Esophagus squamous epithelium (tissue), 5 donors: ENCODE results near the gene ARHGEF28. TPM values are rescaled to one million over a fixed set of nuclear protein-coding genes. Genes with fewer than 3 reads are reported as not detected.

Experiments
- DNase-seq: peaks from one replicate; lab custom pipeline; 2025; lab: John Stamatoyannopoulos, UW
- H3K27ac ChIP-seq, 4 donors: fragments of 200-600 bp; sonication (generic); one replicate each; pipeline ENCODE4 v1.5.1; 2016 to 2019; ENCODE audit warnings: mild to moderate bottlenecking in 1 of 4
- H3K27me3 ChIP-seq, 4 donors: fragments of 200-600 bp; sonication (generic); 1 replicate in 3 of 4; 2 replicates in 1 of 4; pipeline versions ENCODE4 v1.5.1 to v1.6.0; 2017 to 2021; ENCODE audit warnings: antibody characterized with exemption in 1 of 4
- H3K36me3 ChIP-seq, 3 donors: fragments of 200-600 bp; sonication (generic); one replicate each; pipeline ENCODE4 v1.5.1; 2016 to 2019
- H3K4me1 ChIP-seq, 3 donors: fragments of 200-600 bp; sonication (generic); one replicate each; pipeline ENCODE4 v1.5.1; 2017 to 2019
- H3K4me3 ChIP-seq, 4 donors: fragments of 200-600 bp; sonication (generic); 1 replicate in 3 of 4; 2 replicates in 1 of 4; pipeline ENCODE4 v1.5.1; 2016 to 2019; ENCODE audit warnings: mild to moderate bottlenecking in 2 of 4, moderate library complexity in 1 of 4
- H3K9me3 ChIP-seq, 3 donors: fragments of 200-600 bp; sonication (generic); one replicate each; pipeline ENCODE4 v1.5.1; 2016 to 2019
- POLR2A ChIP-seq, 4 donors: fragments of 450-650 bp; IDR thresholded peaks; one replicate each; pipeline ENCODE4 v1.6.1; 2017; ENCODE audit warnings: antibody characterized with exemption in 4 of 4, mild to moderate bottlenecking in 4 of 4, moderate library complexity in 3 of 4
- WGBS, 2 donors: methylation state at CpG; one replicate each; pipeline ENCODE4 v1.1.5; 2018; 5-methylcytosine and 5-hydroxymethylcytosine counted together
- intact Hi-C: fragments of 100-400 bp; cut with DNase I; formaldehyde crosslinking; loops from one replicate; pipeline ENCODE4 v1.15.0; 2022
- total RNA-seq, 4 donors: library from RNA; depleted of rRNA; stranded (reverse); fragments of >200 nt; gene quantifications; one replicate each; pipeline ENCODE4 v1.1.0, GENCODE V29; 2016
- TF ChIP-seq, protein P1 (sequence below), 6 experiments: fragments of 450-650 bp in 4 of 6; fragments of 200-600 bp in 2 of 6; sonication (generic) in 2 of 6; IDR thresholded peaks; one replicate each; pipeline ENCODE4 v1.5.1; 2016 to 2019; ENCODE audit warnings: antibody characterized with exemption in 6 of 6, mild to moderate bottlenecking in 4 of 6, moderate library complexity in 4 of 6
- donor health status: DM: yes; HTN: yes; CAD: no.

Gene ARHGEF28
- total RNA-seq, 4 donors from 2014 or later = 9.2 to 34.3 (median 12.7) TPM

DNA sequence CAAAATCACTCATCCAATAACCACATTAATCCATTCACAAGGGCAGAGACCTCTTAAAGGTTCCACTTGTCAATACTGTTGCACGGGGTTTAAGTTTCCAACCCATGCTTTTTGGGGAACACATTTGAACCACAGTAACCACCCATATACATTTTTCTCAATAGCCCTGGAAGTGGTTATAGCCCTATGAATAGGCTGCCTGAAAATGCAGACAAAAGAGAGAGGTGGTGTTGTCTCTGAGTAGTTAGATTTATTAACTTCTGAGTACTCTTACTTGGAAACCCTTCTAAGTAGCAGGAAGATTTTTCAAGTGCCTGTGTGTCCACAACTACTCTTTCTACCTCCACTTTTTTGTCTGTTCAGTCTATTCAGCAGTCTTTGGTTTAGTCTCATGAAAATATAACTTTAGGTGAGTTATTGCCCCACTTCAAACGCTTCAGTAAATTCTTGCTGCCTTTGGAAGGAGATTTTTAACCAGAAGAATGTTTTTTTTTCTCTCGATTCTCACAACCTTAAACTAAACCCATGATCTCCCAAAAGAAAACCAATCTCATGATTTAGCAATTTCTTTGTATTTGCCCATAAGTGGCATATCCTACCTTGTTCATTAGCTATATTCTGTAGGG is 42.6 kb downstream of the ARHGEF28 start:
- no peaks in the 10 kb centered on the region for H3K27me3 ChIP-seq
- no peak for DNase-seq
- no peak overlapping the region for H3K27ac ChIP-seq
- TF ChIP-seq, protein P1, sequence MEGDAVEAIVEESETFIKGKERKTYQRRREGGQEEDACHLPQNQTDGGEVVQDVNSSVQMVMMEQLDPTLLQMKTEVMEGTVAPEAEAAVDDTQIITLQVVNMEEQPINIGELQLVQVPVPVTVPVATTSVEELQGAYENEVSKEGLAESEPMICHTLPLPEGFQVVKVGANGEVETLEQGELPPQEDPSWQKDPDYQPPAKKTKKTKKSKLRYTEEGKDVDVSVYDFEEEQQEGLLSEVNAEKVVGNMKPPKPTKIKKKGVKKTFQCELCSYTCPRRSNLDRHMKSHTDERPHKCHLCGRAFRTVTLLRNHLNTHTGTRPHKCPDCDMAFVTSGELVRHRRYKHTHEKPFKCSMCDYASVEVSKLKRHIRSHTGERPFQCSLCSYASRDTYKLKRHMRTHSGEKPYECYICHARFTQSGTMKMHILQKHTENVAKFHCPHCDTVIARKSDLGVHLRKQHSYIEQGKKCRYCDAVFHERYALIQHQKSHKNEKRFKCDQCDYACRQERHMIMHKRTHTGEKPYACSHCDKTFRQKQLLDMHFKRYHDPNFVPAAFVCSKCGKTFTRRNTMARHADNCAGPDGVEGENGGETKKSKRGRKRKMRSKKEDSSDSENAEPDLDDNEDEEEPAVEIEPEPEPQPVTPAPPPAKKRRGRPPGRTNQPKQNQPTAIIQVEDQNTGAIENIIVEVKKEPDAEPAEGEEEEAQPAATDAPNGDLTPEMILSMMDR (IDR thresholded peaks at IDR 0.05) = no peak
- no peak for TF ChIP-seq POLR2A (IDR thresholded peaks at IDR 0.05)
- H3K36me3 ChIP-seq = no peaks in the 10 kb centered on the region
- H3K9me3 ChIP-seq = no peaks in the 10 kb centered on the region
- 80 to 91% methylated on average over 3 of the region's 3 CpGs for WGBS, 2 donors
- intact Hi-C loops = no loop called here
- no peak overlapping the region for H3K4me3 ChIP-seq
- H3K4me1 ChIP-seq = peaks cover 0 to 51% (median 11%) of the 10 kb centered on the region in 3 donors

DNA sequence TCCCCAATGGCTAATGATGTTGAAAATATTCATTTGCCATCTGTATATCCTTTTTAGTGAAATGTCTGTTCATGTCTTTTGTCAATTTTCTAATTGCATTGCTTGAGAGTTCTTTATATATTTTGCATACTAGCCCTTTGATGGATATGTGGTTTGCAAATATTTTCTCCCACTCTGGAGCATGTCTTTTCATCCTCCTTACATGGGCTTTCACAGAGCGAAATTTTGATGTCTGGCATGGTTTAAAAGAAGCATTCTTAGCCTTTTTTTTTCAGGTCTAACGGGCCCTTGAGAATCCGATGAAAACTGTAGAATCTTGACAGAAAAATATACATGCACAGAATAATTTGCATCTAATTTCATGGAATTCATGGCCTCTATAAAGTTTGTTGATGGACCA is 44.7 kb downstream of the ARHGEF28 start:
- TF ChIP-seq, protein P1 (IDR thresholded peaks at IDR 0.05) = no peak
- TF ChIP-seq POLR2A (IDR thresholded peaks at IDR 0.05) = no peak
- peaks cover 0 to 50% (median 26%) of the 10 kb centered on the region in 3 donors for H3K4me1 ChIP-seq

DNA sequence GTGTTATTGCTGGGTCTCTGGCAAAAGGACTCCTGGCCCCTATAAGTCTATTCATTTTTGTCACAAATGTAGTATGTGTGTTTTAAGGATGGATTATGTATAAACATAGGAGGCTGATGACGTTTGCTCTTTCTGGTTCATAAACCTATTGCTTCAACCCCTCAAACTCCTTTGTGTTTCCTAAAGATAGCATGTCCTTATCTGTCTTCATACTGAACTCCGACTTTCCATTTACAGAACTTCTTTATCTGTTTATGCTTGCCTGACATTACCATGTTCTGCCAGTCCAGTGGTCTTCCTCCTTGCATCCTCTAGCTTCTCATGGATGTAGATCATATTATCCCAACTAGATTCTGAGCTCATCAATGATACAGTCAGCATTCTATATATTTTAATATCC is 46.1 kb downstream of the ARHGEF28 start:
- no peaks in the 10 kb centered on the region for H3K9me3 ChIP-seq
- no peak for DNase-seq
- 83 to 90% methylated on average over 2 of the region's 2 CpGs for WGBS, 2 donors
- H3K27ac ChIP-seq = no peak overlapping the region
- H3K4me3 ChIP-seq = no peak overlapping the region
- TF ChIP-seq, protein P1 (IDR thresholded peaks at IDR 0.05) = no peak
- no peak for TF ChIP-seq POLR2A (IDR thresholded peaks at IDR 0.05)
- intact Hi-C loops = no loop called here
- H3K4me1 ChIP-seq = peaks cover 0 to 37% (median 26%) of the 10 kb centered on the region in 3 donors
- no peaks in the 10 kb centered on the region for H3K27me3 ChIP-seq
- no peaks in the 10 kb centered on the region for H3K36me3 ChIP-seq

More for the DNA sequence above, 44.7 kb downstream of the ARHGEF28 start:
- WGBS, 2 donors = 90 to 94% methylated on average over 3 of the region's 3 CpGs
- Histone ChIP-seq H3K36me3 (no peaks in the 10 kb centered on the region), H3K9me3 (no peaks in the 10 kb centered on the region), H3K27me3 (no peaks in the 10 kb centered on the region), H3K27ac (no peak overlapping the region), H3K4me3 (no peak overlapping the region)
- DNase-seq = no peak
- intact Hi-C loops = no loop called here

DNA sequence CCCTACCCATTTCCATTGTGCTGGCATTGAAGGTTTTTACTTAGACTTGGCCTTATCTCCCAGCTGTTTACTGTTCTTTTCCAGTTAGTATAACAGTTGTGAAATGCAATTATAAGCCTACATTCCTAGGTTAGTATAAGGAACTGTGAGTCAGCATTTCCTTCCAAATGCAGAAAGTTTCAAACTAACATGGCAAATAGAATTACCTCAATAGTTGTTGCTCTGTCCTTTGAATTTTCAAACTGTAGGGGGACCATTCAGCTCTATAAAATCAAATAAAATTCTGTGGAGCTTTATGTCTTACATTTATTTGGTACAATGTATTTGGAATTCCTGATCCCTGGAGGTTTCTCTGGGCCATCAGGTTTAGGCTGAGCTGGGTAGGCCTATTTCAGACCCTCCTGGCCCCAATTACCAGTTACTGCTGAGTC is 47.2 kb downstream of the ARHGEF28 start:
- peak overlapping the region; percentile 37 to 61 (median 48) for H3K27ac ChIP-seq
- peaks cover 0 to 30% (median 26%) of the 10 kb centered on the region in 3 donors for H3K4me1 ChIP-seq

DNA sequence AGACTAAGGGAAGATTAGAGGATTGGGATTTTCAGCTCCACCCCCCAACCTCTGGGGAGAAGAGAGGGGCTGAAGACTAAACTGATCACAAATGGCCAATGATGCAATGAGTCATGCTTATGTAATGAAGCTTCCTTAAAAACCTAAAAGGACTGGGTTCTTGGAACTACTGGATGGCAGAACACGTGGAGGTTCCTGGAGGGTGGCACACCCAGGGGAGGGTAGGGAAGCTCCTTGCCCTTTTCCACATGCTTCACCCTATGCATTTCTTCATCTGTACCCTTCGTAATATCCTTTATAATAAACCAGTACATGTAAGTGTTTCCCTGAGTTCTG is 48.6 kb downstream of the ARHGEF28 start:
- Histone ChIP-seq H3K9me3 (no peaks in the 10 kb centered on the region), H3K4me3 (no peak overlapping the region), H3K27me3 (no peaks in the 10 kb centered on the region), H3K36me3 (no peaks in the 10 kb centered on the region), H3K4me1 (peaks cover 0 to 30% (median 26%) of the 10 kb centered on the region in 3 donors), H3K27ac (peak overlapping the region in 3 of 4 donors; percentile 21 to 61 (median 40))
- DNase-seq = no peak
- TF ChIP-seq, protein P1 (IDR thresholded peaks at IDR 0.05) = no peak
- intact Hi-C loops = no loop called here
- WGBS, 2 donors = 55 to 68% methylated on average over 2 of the region's 2 CpGs

More for the DNA sequence above, 47.2 kb downstream of the ARHGEF28 start:
- intact Hi-C loops = no loop called here
- DNase-seq = no peak
- TF ChIP-seq, protein P1 (IDR thresholded peaks at IDR 0.05) = no peak
- no peak for TF ChIP-seq POLR2A (IDR thresholded peaks at IDR 0.05)
- Histone ChIP-seq H3K36me3 (no peaks in the 10 kb centered on the region), H3K4me3 (no peak overlapping the region), H3K9me3 (no peaks in the 10 kb centered on the region), H3K27me3 (no peaks in the 10 kb centered on the region)
